ENCODE data around the gene LYPD6.

LYPD6 gene

GRCh38 chr2:149329068-149329467 is 1.3 kb upstream of the LYPD6 start:
- in situ Hi-C loops (cut with MboI; ENCODE audit: low sequenced_read_pairs, unreplicated experiment): no loop called here
- no peak for DNase-seq (ENCODE audit: low spot score)
- TF ChIP-seq CTCF (IDR thresholded peaks at IDR 0.05; ENCODE audit: borderline replicate concordance, control extremely low read depth, extremely low read depth, insufficient read depth, missing control alignments): no peak

GRCh38 chr2:149329489-149330126 is 779 bp upstream of the LYPD6 start:
- DNase-seq (ENCODE audit: low spot score): peak; percentile 47
- in situ Hi-C loops (cut with MboI; ENCODE audit: low sequenced_read_pairs, unreplicated experiment): no loop called here
- TF ChIP-seq CTCF (IDR thresholded peaks at IDR 0.05; ENCODE audit: borderline replicate concordance, control extremely low read depth, extremely low read depth, insufficient read depth, missing control alignments): no peak

- no peak for TF ChIP-seq CTCF (IDR thresholded peaks at IDR 0.05; ENCODE audit: borderline replicate concordance, control extremely low read depth, extremely low read depth, insufficient read depth, missing control alignments)
- no peak for DNase-seq (ENCODE audit: low spot score)
- in situ Hi-C loops (cut with MboI; ENCODE audit: low sequenced_read_pairs, unreplicated experiment): no loop called here
These were observed 625 bp downstream of the LYPD6 start for GRCh38 chr2:149331023-149331400.

GRCh38 chr2:149332364-149332763 is 2.0 kb downstream of the LYPD6 start:
- DNase-seq (ENCODE audit: low spot score): no peak
- in situ Hi-C loops (cut with MboI; ENCODE audit: low sequenced_read_pairs, unreplicated experiment): no loop called here
- TF ChIP-seq CTCF (IDR thresholded peaks at IDR 0.05; ENCODE audit: borderline replicate concordance, control extremely low read depth, extremely low read depth, insufficient read depth, missing control alignments): no peak

GRCh38 chr2:149333636-149334035 is 3.2 kb downstream of the LYPD6 start:
- in situ Hi-C loops (cut with MboI; ENCODE audit: low sequenced_read_pairs, unreplicated experiment): no loop called here
- DNase-seq (ENCODE audit: low spot score): no peak
- TF ChIP-seq CTCF (IDR thresholded peaks at IDR 0.05; ENCODE audit: borderline replicate concordance, control extremely low read depth, extremely low read depth, insufficient read depth, missing control alignments): no peak

- no peak for TF ChIP-seq CTCF (IDR thresholded peaks at IDR 0.05; ENCODE audit: borderline replicate concordance, control extremely low read depth, extremely low read depth, insufficient read depth, missing control alignments)
- DNase-seq (ENCODE audit: low spot score): no peak
- in situ Hi-C loops (cut with MboI; ENCODE audit: low sequenced_read_pairs, unreplicated experiment): no loop called here
These were observed 3.8 kb downstream of the LYPD6 start for GRCh38 chr2:149334156-149334555.

Measured in GM13976 (cell line).